OCI-LY7 (cell line): ENCODE results near the gene HS3ST5. TPM values are rescaled to one million over a fixed set of nuclear protein-coding genes. Genes with fewer than 3 reads are reported as not detected.

Experiments used
- BruUV-seq: library from RNA; stranded (reverse); fragments of 400-500 nt; replicated peaks from 2 replicates; lab custom pipeline; 2021; lab: Mats Ljungman, UMichigan
- CTCF ChIA-PET: fragments of 300-600 bp; sonication (Branson Sonifier 250); formaldehyde crosslinking; loops from one replicate; lab custom pipeline; 2022; ENCODE audit warnings: antibody characterized with exemption; ENCODE audit not compliant: unreplicated experiment; lab: Charles Lee
- POLR2A ChIA-PET: fragments of 300-600 bp; sonication (Branson Sonifier 250); formaldehyde crosslinking; loops from one replicate; lab custom pipeline; 2022; ENCODE audit warnings: antibody characterized with exemption; lab: Charles Lee
- DNase-seq: peaks from one replicate; pipeline ENCODE4 v3.0.0-alpha.2; 2015; ENCODE audit warnings: low spot score
- H2AFZ ChIP-seq: fragments of 200-600 bp; sonication (generic), shearing (Covaris generic); 2 replicates; pipeline ENCODE4 v1.6.1; 2014; ENCODE audit warnings: mild to moderate bottlenecking, antibody characterized with exemption, low read length, moderate library complexity
- H3K27ac ChIP-seq: fragments of 200-600 bp; sonication (generic); 2 replicates; pipeline ENCODE4 v1.5.1; 2014; ENCODE audit warnings: mixed run types, low read depth, mild to moderate bottlenecking, moderate library complexity, low read length, inconsistent platforms; ENCODE audit not compliant: poor library complexity, severe bottlenecking
- H3K36me3 ChIP-seq: fragments of 200-600 bp; sonication (generic); 2 replicates; pipeline ENCODE4 v1.6.1; 2014; ENCODE audit warnings: mild to moderate bottlenecking, antibody characterized with exemption, low read length, moderate library complexity, mixed read lengths; ENCODE audit not compliant: insufficient read depth
- H3K4me1 ChIP-seq: fragments of 200-600 bp; sonication (generic); 2 replicates; pipeline ENCODE4 v1.5.1; 2014; ENCODE audit warnings: mild to moderate bottlenecking, low read length; ENCODE audit not compliant: insufficient read depth, poor library complexity, severe bottlenecking
- H3K4me2 ChIP-seq: fragments of 200-600 bp; sonication (generic); 2 replicates; pipeline ENCODE4 v1.6.1; 2014; ENCODE audit warnings: mild to moderate bottlenecking, low read length
- H3K4me3 ChIP-seq: fragments of 200-600 bp; sonication (generic); 2 replicates; pipeline ENCODE4 v1.5.1; 2014; ENCODE audit warnings: mild to moderate bottlenecking, low read depth, low read length; ENCODE audit not compliant: poor library complexity, severe bottlenecking
- H3K79me2 ChIP-seq: fragments of 200-600 bp; sonication (generic); 2 replicates; pipeline ENCODE4 v1.6.1; 2016; ENCODE audit warnings: low read depth, mild to moderate bottlenecking, low read length, moderate library complexity, mixed read lengths; ENCODE audit not compliant: insufficient read depth
- H3K9me2 ChIP-seq: fragments of 200-600 bp; sonication (generic); 2 replicates; pipeline ENCODE4 v1.6.1; 2016; ENCODE audit warnings: mild to moderate bottlenecking, low read length, mixed read lengths; ENCODE audit not compliant: insufficient read depth
- H3K9me3 ChIP-seq: fragments of 200-600 bp; sonication (generic); 2 replicates; pipeline ENCODE4 v1.6.1; 2014; ENCODE audit warnings: mild to moderate bottlenecking, mixed run types, low read length, mixed read lengths
- H4K20me1 ChIP-seq: fragments of 200-600 bp; sonication (generic); 2 replicates; pipeline ENCODE4 v1.6.1; 2014; ENCODE audit warnings: mild to moderate bottlenecking, antibody characterized with exemption, low read length, moderate library complexity, mixed read lengths; ENCODE audit not compliant: insufficient read depth
- EZH2phosphoT487 ChIP-seq: fragments of 200-600 bp; sonication (generic); IDR thresholded peaks from 2 replicates; pipeline ENCODE4 v1.6.1; 2018; ENCODE audit warnings: low read depth, borderline replicate concordance, mild to moderate bottlenecking, mixed run types, antibody characterized with exemption, low read length, moderate library complexity, mixed read lengths
- intact Hi-C: fragments of 100-400 bp; cut with micrococcal nuclease; formaldehyde crosslinking; loops from one replicate; pipeline ENCODE4 v1.10.0; 2022; ENCODE audit not compliant: unreplicated experiment
- total RNA-seq, 2 experiments: library from RNA; depleted of rRNA in 1 of 2; stranded (reverse); fragments of >200 nt in 1 of 2; shearing (Covaris generic) in 1 of 2; gene quantifications; 2 replicates each; pipeline ENCODE4 v1.2.3, GENCODE V29; 2014 to 2022
- TF ChIP-seq, protein P1 (sequence below): fragments of 200-600 bp; sonication (generic); conservative IDR thresholded peaks from 2 replicates; pipeline ENCODE4 v1.5.1; 2014; ENCODE audit warnings: mild to moderate bottlenecking, antibody characterized with exemption, low read length, moderate library complexity, mixed read lengths

HS3ST5 gene
- total RNA-seq, 2 experiments from 2014 or later: not detected

DNA sequence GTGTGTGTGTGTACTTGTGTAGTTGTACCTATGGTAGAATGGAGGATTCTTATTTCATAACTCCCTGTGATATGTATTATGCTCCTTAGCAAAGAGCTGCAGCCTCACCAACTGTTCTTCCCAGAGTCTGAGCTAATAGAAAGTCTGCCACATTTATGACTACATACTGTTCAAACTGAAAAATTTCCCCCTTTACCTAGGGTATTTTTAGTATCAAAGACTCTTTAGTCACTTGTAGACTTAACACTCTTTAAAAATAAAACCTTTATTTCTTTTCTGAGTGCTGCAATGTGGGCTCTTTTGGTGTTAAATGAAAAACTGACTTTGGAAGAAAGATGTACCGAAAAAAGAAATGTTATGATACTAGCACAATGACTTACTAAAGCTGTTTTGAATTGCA lies 39.6 kb upstream of the HS3ST5 start:
- Histone ChIP-seq H3K79me2 (no peaks in the 10 kb centered on the region), H3K27ac (no peak overlapping the region), H3K4me2 (no peak overlapping the region), H3K4me1 (no peaks in the 10 kb centered on the region), H2AFZ (no peak overlapping the region), H3K36me3 (no peaks in the 10 kb centered on the region), H3K9me2 (no peaks in the 10 kb centered on the region), H4K20me1 (no peaks in the 10 kb centered on the region), H3K4me3 (no peak overlapping the region), H3K9me3 (no peaks in the 10 kb centered on the region)
- ChIA-PET POLR2A (no interaction called here), CTCF (no interaction called here)
- no TSS peak for BruUV-seq
- no peak for DNase-seq
- intact Hi-C loops: no loop called here
- TF ChIP-seq, protein P1, sequence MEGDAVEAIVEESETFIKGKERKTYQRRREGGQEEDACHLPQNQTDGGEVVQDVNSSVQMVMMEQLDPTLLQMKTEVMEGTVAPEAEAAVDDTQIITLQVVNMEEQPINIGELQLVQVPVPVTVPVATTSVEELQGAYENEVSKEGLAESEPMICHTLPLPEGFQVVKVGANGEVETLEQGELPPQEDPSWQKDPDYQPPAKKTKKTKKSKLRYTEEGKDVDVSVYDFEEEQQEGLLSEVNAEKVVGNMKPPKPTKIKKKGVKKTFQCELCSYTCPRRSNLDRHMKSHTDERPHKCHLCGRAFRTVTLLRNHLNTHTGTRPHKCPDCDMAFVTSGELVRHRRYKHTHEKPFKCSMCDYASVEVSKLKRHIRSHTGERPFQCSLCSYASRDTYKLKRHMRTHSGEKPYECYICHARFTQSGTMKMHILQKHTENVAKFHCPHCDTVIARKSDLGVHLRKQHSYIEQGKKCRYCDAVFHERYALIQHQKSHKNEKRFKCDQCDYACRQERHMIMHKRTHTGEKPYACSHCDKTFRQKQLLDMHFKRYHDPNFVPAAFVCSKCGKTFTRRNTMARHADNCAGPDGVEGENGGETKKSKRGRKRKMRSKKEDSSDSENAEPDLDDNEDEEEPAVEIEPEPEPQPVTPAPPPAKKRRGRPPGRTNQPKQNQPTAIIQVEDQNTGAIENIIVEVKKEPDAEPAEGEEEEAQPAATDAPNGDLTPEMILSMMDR: no peak
- no peak for TF ChIP-seq EZH2phosphoT487

DNA sequence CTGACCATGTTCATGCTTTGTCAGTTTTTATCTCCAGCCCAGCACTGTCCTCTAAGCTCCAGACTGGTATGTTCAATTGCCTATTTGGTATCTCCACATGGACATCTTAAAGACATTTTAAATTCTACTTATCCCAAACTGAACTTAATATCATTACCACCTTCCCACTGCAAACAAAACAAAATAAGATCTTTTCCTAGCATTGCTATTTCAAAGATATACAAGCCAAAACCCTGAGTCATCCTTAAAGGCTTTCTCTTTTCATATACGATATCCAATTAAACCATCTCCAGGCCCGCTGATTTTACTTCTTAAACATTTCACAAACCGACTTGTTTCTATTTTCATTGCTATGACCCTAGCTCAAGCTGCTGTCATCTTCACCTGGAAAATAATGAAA lies 35.1 kb upstream of the HS3ST5 start:
- TF ChIP-seq EZH2phosphoT487: no peak
- TF ChIP-seq, protein P1: no peak
- no peaks in the 10 kb centered on the region for H4K20me1 ChIP-seq
- H3K27ac ChIP-seq: no peak overlapping the region
- BruUV-seq: no TSS peak
- no peak overlapping the region for H3K4me3 ChIP-seq
- intact Hi-C loops: no loop called here
- DNase-seq: no peak
- H2AFZ ChIP-seq: no peak overlapping the region
- no peak overlapping the region for H3K4me2 ChIP-seq
- ChIA-PET POLR2A (interaction anchor here (0.7 kb wide), 1 partner anchor 41 kb away, joined by 3 read pairs; no protein-coding TSS in a partner anchor), CTCF (no interaction called here)
- H3K36me3 ChIP-seq: no peaks in the 10 kb centered on the region
- no peaks in the 10 kb centered on the region for H3K9me3 ChIP-seq
- H3K4me1 ChIP-seq: no peaks in the 10 kb centered on the region
- H3K79me2 ChIP-seq: no peaks in the 10 kb centered on the region
- no peaks in the 10 kb centered on the region for H3K9me2 ChIP-seq

DNA sequence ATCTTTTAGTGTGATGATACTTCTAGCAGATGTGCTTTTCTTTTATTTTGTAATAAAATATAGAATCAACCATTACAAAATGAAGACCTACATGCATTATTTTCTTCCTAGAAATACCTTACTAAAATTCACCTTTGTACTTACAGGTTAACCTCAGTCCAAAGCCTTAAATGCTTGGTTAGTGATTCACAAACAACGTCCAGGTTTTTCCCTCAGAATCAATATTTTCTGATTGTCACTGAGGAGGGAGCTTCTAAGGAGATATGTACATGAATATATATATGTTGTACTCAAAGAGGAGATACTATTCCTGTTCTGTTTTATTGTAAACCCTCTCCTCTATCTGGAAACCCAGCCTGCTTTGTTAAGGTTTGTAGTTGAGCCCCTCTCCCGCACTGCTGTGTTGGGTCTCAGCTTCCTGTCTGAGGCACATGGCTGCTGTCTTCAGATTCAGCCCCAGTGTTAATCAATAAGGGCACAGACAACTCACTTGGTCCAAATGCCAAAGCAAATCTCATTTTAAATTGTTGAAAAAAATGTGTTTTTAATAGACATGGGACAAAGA lies 33.9 kb upstream of the HS3ST5 start:
- Histone ChIP-seq H3K79me2 (no peaks in the 10 kb centered on the region), H3K4me3 (no peak overlapping the region), H3K36me3 (no peaks in the 10 kb centered on the region), H3K9me3 (no peaks in the 10 kb centered on the region), H2AFZ (no peak overlapping the region), H3K4me2 (no peak overlapping the region), H4K20me1 (no peaks in the 10 kb centered on the region), H3K9me2 (no peaks in the 10 kb centered on the region), H3K4me1 (no peaks in the 10 kb centered on the region), H3K27ac (no peak overlapping the region)
- POLR2A ChIA-PET: interaction anchor here (0.6 kb wide), 1 partner anchor 217 kb away, joined by 3 read pairs; no protein-coding TSS in a partner anchor
- BruUV-seq: no TSS peak
- no peak for TF ChIP-seq EZH2phosphoT487
- TF ChIP-seq, protein P1: no peak
- CTCF ChIA-PET: no interaction called here
- intact Hi-C loops: no loop called here
- no peak for DNase-seq
